Vagina (tissue), 2 donors: ENCODE data around the gene BCL6.

Experiments
- CTCF ChIP-seq, 3 experiments: fragments of 450-650 bp in 2 of 3; fragments of 200-600 bp in 1 of 3; sonication (generic) in 1 of 3; IDR thresholded peaks; one replicate each; pipeline ENCODE4 v1.5.1; 2017 to 2019; ENCODE audit warnings: antibody characterized with exemption in 3 of 3, mild to moderate bottlenecking in 2 of 3, moderate library complexity in 2 of 3
- POLR2A ChIP-seq, 2 donors: fragments of 450-650 bp; IDR thresholded peaks; one replicate each; pipeline ENCODE4 v1.6.1; 2017; ENCODE audit warnings: antibody characterized with exemption in 2 of 2, mild to moderate bottlenecking in 2 of 2, moderate library complexity in 2 of 2
- POLR2AphosphoS5 ChIP-seq, 2 donors: sonication (generic); formaldehyde crosslinking; IDR thresholded peaks; one replicate each; pipeline ENCODE4 v1.9.0; 2017; ENCODE audit warnings: antibody characterized with exemption in 2 of 2, mild to moderate bottlenecking in 2 of 2, low read depth in 1 of 2; ENCODE audit not compliant: insufficient read depth in 1 of 2

DNA sequence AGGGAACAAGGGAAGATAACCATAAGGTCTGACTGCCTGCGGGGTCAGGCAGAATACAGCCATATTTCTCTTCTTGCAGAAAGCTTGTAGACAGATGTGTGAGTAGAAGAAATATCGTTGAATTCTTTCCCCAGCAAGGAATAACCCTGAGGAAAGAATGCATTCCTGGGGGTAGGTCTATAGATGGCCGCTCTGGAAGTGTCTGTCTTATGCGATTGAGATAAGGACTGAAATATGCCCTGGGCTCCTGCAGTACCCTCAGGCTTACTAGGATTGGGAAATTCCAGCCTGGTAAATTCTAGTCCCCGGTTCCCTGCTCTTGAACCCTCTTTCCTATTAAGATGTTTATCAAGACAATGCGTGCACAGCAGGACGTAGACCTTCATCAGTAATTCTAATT is 59.3 kb downstream of the BCL6 start:
- no peak for TF ChIP-seq CTCF (IDR thresholded peaks at IDR 0.05)
- TF ChIP-seq POLR2A (IDR thresholded peaks at IDR 0.05): no peak
- TF ChIP-seq POLR2AphosphoS5 (IDR thresholded peaks at IDR 0.05; ENCODE audit: insufficient read depth in 1 of 2, low read depth in 1 of 2): no peak
